Central memory CD4-positive, alpha-beta T cell (primary cell): ENCODE results near the gene GREM2.

Source experiments
- DNase-seq: peaks from one replicate; pipeline ENCODE4 v3.0.0; 2022

Gene GREM2

GRCh38 chr1:240555524-240555923, 56.4 kb downstream of the GREM2 start:
- no peak for DNase-seq

DNA sequence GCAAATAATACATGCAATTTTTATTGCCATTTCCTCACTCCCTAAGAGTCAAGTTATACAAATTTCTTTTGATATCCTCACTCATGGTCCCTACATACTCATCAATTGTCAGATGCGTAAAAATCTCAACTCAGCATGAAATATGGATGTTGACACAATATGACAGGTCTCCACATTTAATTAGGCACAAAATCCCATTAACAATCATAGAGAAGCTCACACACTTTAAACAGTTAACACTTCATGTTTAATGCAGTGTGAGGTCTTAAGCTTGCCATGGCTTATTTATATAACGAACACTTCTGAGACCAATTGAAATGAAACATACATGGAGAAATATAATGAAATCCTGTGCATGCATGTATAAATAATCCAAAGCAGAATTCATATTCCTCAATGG, 58.6 kb downstream of the GREM2 start:
- no peak for DNase-seq

DNA sequence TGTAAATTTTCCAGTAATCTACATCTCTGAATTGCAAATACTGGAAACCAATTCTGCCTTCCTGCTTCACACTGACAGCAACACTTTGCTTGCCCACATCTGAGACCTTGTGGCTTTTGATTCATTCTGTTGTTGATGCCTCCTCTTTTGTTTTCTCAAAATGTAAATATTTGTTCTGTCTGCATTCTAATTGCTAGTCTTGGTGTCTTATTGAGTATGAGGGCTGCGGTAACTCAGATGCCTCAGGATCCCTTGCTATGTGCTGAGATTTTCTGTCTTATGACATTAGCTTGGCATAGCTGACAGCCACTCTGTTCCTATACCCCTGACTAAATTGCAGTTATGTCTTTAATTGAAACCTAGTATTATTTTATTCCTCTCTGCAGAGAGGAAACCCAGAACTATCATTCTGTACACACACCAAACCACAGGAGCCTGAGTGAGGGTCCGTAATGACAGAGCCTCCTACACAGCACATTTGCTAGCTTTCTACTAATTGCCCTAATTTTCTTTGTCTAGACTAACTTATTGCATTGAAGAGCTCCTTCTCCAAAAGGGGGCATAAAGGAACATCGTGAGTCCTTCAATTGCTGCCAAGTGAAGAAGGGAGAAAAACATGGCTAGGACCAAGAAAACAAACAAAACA, 72.1 kb downstream of the GREM2 start:
- peak; percentile 35 for DNase-seq

DNA sequence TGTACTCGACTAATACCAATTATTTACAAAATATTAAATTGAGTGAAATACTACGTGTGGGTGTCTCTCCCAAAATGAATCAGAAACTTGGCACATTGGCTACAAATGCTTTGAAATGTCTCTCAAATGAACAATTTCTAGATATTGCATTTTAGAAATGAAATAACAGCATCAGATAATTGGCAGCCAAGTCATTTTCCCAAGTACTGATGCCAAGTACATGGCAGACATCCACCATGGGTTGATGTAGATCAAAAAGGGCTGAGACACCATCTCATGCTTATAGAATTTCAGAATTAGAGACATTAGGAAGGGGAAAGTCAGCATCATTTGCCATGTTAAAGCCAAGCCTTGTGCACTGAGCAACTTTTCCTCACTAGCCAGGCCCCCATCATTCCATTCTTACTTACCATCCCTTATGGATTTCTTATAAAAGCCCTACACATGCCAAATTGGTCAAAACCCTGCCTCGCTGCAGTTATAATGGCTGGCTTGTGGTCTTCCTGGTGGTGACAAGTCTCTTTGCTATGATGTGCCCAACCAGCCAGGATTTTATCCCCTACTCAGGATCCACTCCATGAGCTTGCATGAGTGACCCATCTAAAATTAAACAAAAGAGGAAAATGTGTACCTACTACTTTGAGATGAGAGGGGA, 73.1 kb downstream of the GREM2 start:
- no peak for DNase-seq

DNA sequence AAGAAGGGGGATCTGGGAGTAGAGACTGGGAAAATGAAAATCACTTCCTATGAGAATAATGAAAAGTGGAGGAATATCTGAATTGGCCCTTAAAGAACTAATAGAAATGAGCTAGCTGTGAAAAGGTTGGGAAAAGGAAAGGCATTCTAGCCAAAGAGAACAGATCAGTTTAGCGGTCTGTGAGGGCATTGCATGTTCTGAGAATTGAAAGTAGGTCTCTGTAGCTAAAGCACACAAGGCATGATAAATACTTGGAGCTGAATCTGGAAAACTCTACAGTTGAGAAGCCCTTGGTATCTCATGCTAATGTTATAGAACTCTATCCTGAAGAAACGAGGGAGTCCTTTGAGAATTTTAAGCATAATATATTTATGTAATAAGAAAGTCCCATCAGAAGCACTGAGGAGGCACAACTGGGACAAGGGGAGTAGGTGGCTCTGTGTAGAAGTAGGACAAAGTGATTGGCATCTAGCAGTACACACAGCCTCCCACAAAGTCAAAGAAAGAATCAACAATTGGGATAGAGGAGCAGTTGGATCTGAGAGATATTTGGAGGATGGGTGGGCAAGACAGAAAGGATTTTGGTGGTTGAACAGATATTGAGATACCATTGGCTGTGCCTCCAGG, 78.7 kb downstream of the GREM2 start:
- DNase-seq = no peak

DNA sequence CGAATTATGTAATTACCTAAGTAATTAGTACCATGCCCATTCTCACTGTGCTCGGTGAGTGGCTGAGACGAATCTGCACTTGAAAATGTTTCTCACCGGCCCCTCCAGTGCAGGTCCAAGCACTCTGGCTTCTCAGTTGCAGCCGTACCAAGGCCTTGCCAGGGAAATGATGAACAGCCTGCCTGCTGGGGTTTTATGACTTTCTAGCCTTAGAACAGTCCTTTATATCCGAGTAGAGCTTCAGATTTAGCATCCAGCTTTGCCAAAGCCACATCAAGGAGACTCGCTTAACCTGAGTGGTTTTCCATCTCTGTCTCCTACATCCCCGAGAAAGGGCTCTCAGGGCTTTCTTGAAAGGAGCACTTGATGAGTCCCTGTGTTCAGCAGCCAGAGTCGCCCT, 83.4 kb downstream of the GREM2 start:
- DNase-seq = no peak

GRCh38 chr1:240527086-240527485, 84.9 kb downstream of the GREM2 start:
- no peak for DNase-seq

GRCh38 chr1:240526312-240526711, 85.6 kb downstream of the GREM2 start:
- no peak for DNase-seq

- no peak for DNase-seq
Observed at GRCh38 chr1:240524356-240525069, 87.4 kb downstream of the GREM2 start.

DNA sequence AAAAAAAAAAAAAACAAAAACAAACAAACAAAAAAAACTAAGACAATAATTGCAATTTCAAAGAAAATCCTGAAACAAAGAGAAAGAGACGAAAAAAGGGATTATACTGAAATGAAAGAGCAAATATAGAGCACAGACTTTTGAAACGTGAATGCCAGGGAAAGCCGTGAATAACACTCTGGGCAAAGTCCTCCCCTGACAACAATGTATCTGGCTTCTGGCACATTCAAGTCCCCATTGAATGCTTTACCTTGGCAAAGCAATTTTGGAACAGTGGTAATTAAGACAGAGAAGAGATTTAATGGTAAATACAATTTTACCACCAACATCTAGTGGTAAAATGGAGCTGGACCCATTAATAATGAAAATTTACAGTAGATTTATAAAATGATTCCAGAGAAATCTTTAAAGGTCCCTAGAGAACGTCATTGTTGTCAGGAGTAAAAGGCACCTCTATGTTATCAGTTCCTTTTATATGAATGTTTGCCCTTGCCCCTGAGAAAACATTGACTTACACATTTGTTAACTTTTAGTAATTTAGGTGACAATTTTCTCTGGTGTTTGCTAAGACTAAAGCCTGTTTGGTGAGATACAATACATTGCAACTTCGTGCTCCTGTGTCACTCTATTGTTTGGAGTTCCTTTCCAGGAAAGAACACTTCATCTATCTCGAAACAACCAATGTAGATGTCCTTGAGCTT, 89.7 kb downstream of the GREM2 start:
- DNase-seq = no peak

DNA sequence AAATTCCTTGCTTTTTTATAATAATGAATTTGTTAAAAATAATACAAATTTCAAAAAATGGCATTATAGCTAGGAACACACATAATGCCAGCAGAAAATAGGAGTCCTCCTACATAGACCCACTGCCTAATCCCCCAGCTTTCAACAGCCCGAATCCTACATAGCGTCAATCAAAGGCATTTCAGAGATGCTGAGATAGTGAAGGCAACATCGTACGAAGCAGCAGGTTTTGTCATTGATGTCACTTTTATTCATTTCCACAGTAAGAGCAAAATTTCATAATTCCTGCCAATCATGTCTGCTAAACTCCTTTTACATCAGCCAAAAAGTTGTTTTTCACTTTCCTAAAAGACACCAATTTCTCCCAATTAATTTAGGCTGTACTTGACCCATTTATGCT, 94.1 kb downstream of the GREM2 start:
- no peak for DNase-seq

- DNase-seq = no peak
Observed at GRCh38 chr1:240516069-240516468, 95.9 kb downstream of the GREM2 start.

DNA sequence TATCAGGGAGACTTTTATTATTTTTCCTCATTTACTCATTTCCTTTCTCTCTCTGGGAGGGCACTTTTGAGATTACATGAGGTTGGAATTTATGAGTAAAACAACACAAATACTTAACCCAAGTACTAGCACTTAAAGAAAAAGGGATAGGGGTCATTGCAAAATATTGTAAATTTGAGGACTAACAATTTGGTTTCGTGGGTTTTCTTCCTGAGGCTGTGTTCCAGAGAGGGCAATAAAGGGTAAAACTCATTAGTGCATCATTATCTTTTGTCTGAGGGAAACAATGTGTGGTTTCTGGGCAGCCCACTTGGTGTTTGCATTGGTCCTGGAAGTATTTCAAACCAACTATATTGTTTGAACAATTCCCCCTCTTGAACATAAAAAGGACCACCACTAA, 96.5 kb downstream of the GREM2 start:
- no peak for DNase-seq

DNA sequence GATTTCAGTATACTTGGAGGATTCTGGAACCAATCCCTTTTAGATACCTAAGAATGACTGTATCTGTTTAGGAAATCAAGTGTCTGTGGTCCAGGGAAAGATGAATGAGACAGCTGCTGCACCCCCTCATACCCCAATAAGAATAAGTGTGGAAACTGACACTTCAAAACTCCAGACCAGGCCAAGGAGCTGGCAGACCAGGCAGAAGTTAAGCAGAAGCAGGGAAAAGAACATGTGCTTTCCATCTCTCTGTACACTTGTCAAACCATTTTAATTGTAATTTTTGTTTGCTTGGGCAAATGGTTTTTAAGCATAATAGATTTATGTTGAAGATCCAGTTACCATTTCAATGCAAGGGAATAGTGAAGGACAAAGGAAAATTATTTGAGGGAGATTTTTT, 100.2 kb downstream of the GREM2 start:
- no peak for DNase-seq

GRCh38 chr1:240508950-240509349, 103.0 kb downstream of the GREM2 start:
- DNase-seq = no peak

GRCh38 chr1:240508201-240508600, 103.8 kb downstream of the GREM2 start:
- DNase-seq = no peak

DNA sequence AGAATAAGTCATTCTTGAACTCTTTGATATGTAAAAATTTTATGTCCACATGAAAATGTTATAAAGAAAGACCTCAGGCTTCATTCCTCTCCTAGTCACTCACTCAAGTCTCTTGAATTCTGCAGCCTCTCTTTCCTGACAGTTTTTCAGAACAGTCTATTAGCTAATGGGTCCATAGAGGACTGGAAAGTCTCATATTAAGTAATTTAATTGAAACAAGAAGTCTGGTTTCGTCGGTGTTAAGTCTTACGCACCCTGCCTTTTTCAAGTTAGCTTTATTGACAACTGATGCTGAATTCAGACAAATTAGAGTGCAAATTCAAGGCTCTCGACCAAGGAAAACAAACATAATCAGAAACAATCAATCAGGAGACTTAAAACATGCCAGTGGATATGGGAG, 105.8 kb downstream of the GREM2 start:
- no peak for DNase-seq

DNA sequence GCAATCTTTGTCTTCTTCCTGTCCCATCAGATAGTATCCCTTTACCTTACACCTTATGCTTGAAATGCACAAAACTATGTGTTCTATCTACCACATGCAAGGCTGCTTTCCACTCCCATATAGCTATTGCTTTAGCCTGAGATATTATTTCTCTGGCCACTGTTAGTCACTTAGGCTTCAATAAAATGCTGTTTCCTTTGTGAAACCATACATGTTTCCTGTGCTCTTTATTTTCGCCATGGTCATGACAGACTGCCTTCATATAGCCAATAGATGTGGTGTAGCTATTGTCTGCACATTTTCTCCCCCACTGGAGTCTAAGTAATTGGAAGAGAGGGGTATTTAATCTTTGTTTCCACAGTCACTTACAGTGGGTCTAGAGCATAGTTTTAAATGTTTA, 108.4 kb downstream of the GREM2 start:
- no peak for DNase-seq

- no peak for DNase-seq
Observed at GRCh38 chr1:240503036-240503435, 108.9 kb downstream of the GREM2 start.

DNA sequence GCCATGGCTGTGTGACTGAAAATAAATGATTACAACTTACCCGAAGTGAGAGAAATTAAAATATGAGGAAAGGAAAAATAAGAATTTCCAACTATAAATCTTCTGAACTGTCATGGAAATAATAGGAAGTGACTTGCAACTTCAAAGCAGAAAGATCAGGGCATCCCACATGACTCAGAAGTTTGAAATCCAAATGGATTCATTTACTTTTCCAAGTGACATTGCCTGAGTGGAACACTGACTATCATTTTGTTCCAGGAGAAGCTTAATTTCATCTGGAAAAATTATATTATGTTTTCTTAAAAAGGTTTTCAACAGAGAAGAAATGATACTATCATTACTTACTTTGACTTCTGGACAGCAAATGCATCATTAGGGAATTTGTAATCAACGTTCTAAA, 110.8 kb downstream of the GREM2 start:
- DNase-seq = no peak

- no peak for DNase-seq
Observed at GRCh38 chr1:240500647-240501046, 111.3 kb downstream of the GREM2 start.

DNA sequence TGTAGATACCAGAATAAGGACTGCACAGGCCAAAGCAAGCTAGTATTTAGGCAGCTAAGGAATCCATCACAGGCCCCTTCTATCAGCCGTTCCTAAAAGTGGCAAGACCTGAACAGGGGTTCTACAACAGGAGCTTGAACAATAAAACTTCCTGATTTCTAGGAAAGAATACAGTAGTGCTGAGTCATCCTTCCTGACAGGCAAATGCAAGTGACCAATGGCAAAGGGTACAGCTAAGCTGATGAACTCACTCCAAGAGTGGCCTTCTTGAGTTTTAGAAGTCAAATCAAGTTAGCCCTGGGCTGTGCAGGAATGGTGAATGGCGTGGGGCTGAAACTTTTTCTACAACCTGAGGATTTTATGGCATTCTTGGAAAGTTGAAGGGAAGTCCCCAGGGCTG, 112.9 kb downstream of the GREM2 start:
- DNase-seq = no peak

- DNase-seq = no peak
Observed at GRCh38 chr1:240498335-240498734, 113.6 kb downstream of the GREM2 start.
